Natural killer cell (primary cell): ENCODE data around the gene KDM3A. TPM values are rescaled to one million over a fixed set of nuclear protein-coding genes. Genes with fewer than 3 reads are reported as not detected.

Experiments used
- ATAC-seq, 3 donors: fragments of 150-1000 bp in 2 of 3; fragments of 200-7000 bp in 1 of 3; cut with Tn5 transposase; 1 replicate in 1 of 3; 2 replicates in 2 of 3; pipeline ENCODE4 v1.10.0; 2021; ENCODE audit warnings: mild to moderate bottlenecking in 2 of 3, moderate library complexity in 2 of 3
- DNase-seq, 2 donors: peaks; one replicate each; pipeline versions ENCODE4 v3.0.0 to v3.0.0-alpha.2; 2013 to 2021; ENCODE audit warnings: mixed read lengths in 1 of 2
- H3K27ac ChIP-seq: one replicate; pipeline ENCODE4 v1.5.1; 2013; ENCODE audit warnings: mild to moderate bottlenecking, low read length
- H3K27me3 ChIP-seq: one replicate; pipeline ENCODE4 v1.6.1; 2013; ENCODE audit warnings: low read length; ENCODE audit not compliant: control insufficient read depth, insufficient read depth
- H3K36me3 ChIP-seq: one replicate; pipeline ENCODE4 v1.6.1; 2013; ENCODE audit warnings: low read length; ENCODE audit not compliant: control insufficient read depth, insufficient read depth
- H3K4me1 ChIP-seq: one replicate; pipeline ENCODE4 v1.6.1; 2013; ENCODE audit warnings: low read length; ENCODE audit not compliant: control insufficient read depth, insufficient read depth
- H3K4me3 ChIP-seq: one replicate; pipeline ENCODE4 v1.5.1; 2013; ENCODE audit warnings: low read length
- H3K9me3 ChIP-seq: one replicate; pipeline ENCODE4 v1.6.1; 2013; ENCODE audit warnings: low read length; ENCODE audit not compliant: control insufficient read depth, insufficient read depth
- H3K27ac Mint-ChIP-seq, 2 donors: one replicate each; pipeline ENCODE4 v1.8.0; 2022; ENCODE audit warnings: mild to moderate bottlenecking in 2 of 2, mixed read lengths in 2 of 2, moderate library complexity in 1 of 2
- H3K27me3 Mint-ChIP-seq, 2 donors: one replicate each; pipeline ENCODE4 v1.8.0; 2022; ENCODE audit warnings: low read depth in 2 of 2, mixed read lengths in 2 of 2
- H3K36me3 Mint-ChIP-seq: one replicate; pipeline ENCODE4 v1.8.0; 2022; ENCODE audit warnings: mixed read lengths
- H3K4me1 Mint-ChIP-seq, 2 donors: one replicate each; pipeline ENCODE4 v1.8.0; 2022; ENCODE audit warnings: mixed read lengths in 2 of 2
- H3K4me3 Mint-ChIP-seq: one replicate; pipeline ENCODE4 v1.8.0; 2022; ENCODE audit warnings: mild to moderate bottlenecking, moderate library complexity, mixed read lengths
- H3K9me3 Mint-ChIP-seq, 2 donors: one replicate each; pipeline ENCODE4 v1.8.0; 2022; ENCODE audit warnings: mixed read lengths in 2 of 2
- WGBS: methylation state at CpG from one replicate; pipeline ENCODE4 v1.1.7; 2013; ENCODE audit warnings: missing lambda C conversion rate; ENCODE audit not compliant: insufficient coverage; 5-methylcytosine and 5-hydroxymethylcytosine counted together
- intact Hi-C: fragments of 100-400 bp; cut with micrococcal nuclease; formaldehyde crosslinking; loops from one replicate; pipeline ENCODE4 v1.14.2; 2022
- total RNA-seq, 4 donors: library from RNA; stranded (reverse); fragments of 120-200 nt in 1 of 4; gene quantifications; one replicate each; pipeline versions ENCODE4 v1.2.3 to v1.2.4, GENCODE V29; 2013 to 2022
- TF ChIP-seq, protein P1 (sequence below): fragments of 200-600 bp; IDR thresholded peaks from one replicate; pipeline ENCODE4 v1.8.0; 2022; ENCODE audit warnings: antibody characterized with exemption

KDM3A gene
- total RNA-seq, 3 donors from 2014 or later (not counting 1 experiment from before 2014, with no cell fraction given), result 172 to 195 (median 188) TPM

DNA sequence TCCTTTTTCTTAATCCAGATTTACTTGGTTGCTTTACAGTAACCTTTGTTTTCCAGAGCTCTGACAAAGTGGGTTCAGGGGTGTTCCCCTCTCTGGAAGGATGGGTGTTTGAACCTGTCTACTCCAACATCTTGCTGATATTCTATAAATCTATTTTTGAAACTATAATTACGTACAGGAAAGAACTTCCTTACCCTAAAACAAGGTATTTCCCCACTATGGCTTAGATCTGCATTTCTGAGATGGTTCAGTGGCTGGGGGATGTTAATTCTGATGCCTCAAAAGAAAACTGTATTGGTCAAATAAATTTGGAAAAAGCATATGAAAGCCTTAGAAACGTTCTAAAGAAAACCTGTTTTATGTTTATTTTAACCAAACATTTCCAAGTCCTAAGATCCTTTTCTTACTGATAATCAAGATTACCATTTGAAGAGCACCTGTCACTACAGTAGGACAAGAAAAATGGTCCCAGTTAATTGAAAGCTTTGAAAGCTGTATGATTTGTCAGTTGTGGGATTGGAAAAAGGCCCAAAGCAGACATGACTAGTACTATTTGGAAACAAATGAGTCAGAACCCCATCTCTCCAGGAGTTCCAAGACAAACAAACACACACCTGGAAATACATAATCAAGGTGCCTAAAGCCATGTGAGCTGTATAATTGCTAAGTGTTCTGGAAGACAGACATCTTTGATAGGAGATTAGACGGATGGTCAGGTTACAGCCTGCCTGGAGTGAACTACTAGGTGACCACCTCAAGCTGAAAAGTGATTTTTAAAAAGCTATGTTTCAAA is 57.5 kb downstream of the KDM3A start:
- H3K36me3 Mint-ChIP-seq, result peaks cover 23% of the 10 kb centered on the region
- Histone ChIP-seq H3K36me3 (peaks cover 42% of the 10 kb centered on the region), H3K27ac (no peak overlapping the region), H3K27me3 (no peaks in the 10 kb centered on the region), H3K9me3 (peaks cover 16% of the 10 kb centered on the region), H3K4me1 (no peaks in the 10 kb centered on the region), H3K4me3 (no peak overlapping the region)
- peak overlapping the region; percentile 60 for H3K27ac Mint-ChIP-seq
- 100% methylated on average over 1 of the region's 3 CpGs for WGBS
- peaks cover 21 to 26% of the 10 kb centered on the region in 2 donors for H3K4me1 Mint-ChIP-seq
- TF ChIP-seq, protein P1, sequence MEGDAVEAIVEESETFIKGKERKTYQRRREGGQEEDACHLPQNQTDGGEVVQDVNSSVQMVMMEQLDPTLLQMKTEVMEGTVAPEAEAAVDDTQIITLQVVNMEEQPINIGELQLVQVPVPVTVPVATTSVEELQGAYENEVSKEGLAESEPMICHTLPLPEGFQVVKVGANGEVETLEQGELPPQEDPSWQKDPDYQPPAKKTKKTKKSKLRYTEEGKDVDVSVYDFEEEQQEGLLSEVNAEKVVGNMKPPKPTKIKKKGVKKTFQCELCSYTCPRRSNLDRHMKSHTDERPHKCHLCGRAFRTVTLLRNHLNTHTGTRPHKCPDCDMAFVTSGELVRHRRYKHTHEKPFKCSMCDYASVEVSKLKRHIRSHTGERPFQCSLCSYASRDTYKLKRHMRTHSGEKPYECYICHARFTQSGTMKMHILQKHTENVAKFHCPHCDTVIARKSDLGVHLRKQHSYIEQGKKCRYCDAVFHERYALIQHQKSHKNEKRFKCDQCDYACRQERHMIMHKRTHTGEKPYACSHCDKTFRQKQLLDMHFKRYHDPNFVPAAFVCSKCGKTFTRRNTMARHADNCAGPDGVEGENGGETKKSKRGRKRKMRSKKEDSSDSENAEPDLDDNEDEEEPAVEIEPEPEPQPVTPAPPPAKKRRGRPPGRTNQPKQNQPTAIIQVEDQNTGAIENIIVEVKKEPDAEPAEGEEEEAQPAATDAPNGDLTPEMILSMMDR, result no peak
- H3K27me3 Mint-ChIP-seq, result no peaks in the 10 kb centered on the region
- H3K4me3 Mint-ChIP-seq, result no peak overlapping the region
- intact Hi-C loops, result no loop called here
- H3K9me3 Mint-ChIP-seq, result peaks cover 0 to 6% of the 10 kb centered on the region in 2 donors
- no peak for DNase-seq
- ATAC-seq, result no peak

DNA sequence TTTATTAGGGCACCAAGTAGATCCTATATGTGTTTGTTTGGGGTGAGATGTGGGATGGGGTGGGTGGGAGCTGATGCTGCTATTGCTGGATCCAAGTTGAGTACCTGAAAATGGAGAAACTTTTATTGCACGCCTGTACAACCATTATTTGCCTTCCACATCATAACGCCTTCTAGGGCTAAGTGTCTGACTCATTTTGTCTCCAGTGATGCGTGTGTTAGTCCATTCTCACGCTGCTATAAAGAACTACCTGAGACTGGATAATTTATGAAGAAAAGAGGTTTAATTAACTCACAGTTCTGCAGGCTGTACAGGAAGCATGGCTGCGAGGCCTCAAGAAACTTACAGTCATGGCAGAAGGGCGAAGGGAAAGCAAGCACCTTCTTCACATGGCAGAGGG is 58.2 kb downstream of the KDM3A start:
- intact Hi-C loops, result no loop called here
- DNase-seq (no peak), ATAC-seq (no peak)
- Histone ChIP-seq H3K36me3 (peaks cover 43% of the 10 kb centered on the region), H3K4me3 (no peak overlapping the region), H3K4me1 (no peaks in the 10 kb centered on the region), H3K27me3 (no peaks in the 10 kb centered on the region), H3K27ac (no peak overlapping the region), H3K9me3 (peaks cover 16% of the 10 kb centered on the region)
- Mint-ChIP-seq H3K4me1 (peaks cover 17 to 24% of the 10 kb centered on the region in 2 donors), H3K9me3 (peaks cover 0 to 6% of the 10 kb centered on the region in 2 donors), H3K36me3 (peaks cover 23% of the 10 kb centered on the region), H3K27me3 (no peaks in the 10 kb centered on the region), H3K4me3 (no peak overlapping the region), H3K27ac (peak overlapping the region; percentile 43 to 60)
- 95% methylated on average over 6 of the region's 6 CpGs for WGBS
- TF ChIP-seq, protein P1, result no peak

DNA sequence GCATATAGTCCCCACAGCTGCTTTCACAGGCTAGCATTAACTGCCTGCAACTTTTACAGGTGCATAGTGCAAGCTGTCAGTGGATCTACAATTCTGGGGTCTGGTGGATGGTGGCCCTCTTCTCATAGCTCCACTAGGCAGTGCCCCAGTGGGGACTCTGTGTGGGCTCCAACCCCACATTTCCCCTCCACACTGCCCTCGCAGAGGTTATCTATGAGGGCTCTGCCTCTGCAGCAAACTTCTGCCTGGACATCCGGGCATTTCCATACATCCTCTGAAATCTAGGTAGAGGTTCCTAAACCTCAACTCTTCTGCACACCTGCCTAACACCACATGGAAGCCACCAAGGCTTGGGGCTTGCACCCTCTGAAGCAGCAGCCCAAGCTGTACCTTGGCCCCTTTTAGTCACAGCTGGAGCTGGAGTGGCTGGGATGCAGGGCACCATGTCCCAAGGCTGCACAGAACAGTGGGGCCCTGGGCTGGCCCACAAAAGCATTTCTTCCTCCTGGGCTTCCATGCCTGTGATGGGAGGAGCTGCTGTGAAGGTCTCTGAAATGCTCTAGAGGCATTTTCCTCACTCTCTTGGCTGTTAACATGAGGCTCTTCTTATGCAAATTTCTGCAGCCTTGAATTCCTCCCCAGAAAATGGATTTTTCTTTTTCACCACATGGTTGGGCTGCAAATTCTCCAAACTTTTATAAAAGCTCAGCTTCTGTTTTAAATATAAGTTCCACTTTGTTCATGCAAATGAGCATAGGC is 59.3 kb downstream of the KDM3A start:
- peaks cover 10 to 16% of the 10 kb centered on the region in 2 donors for H3K4me1 Mint-ChIP-seq
- 98% methylated on average over 2 of the region's 2 CpGs for WGBS
- no peak overlapping the region for H3K4me3 Mint-ChIP-seq
- intact Hi-C loops, result no loop called here
- H3K36me3 ChIP-seq, result peaks cover 48% of the 10 kb centered on the region
- TF ChIP-seq, protein P1, result no peak
- peaks cover 16% of the 10 kb centered on the region for H3K9me3 ChIP-seq
- ATAC-seq, result no peak
- peaks cover 0 to 6% of the 10 kb centered on the region in 2 donors for H3K9me3 Mint-ChIP-seq
- peaks cover 23% of the 10 kb centered on the region for H3K36me3 Mint-ChIP-seq
- peak overlapping the region in 1 of 2 donors; percentile 60 for H3K27ac Mint-ChIP-seq
- H3K4me3 ChIP-seq, result no peak overlapping the region
- DNase-seq, result no peak
- H3K27ac ChIP-seq, result no peak overlapping the region
- H3K27me3 Mint-ChIP-seq, result no peaks in the 10 kb centered on the region
- no peaks in the 10 kb centered on the region for H3K27me3 ChIP-seq
- no peaks in the 10 kb centered on the region for H3K4me1 ChIP-seq
